Activated CD8-positive, alpha-beta memory T cell treated with anti-CD3 and anti-CD28 coated beads for 36 hours (primary cell): ENCODE results near the gene ANAPC2. TPM values are rescaled to one million over a fixed set of nuclear protein-coding genes. Genes with fewer than 3 reads are reported as not detected.
"Not testable (repeated sequence)": the region's sequence is repeated elsewhere in the genome, so short reads cannot be mapped to it uniquely, and the experiment has no call there.

Experiments used
- CTCF ChIA-PET: fragments of 350-600 bp; sonication (Branson Sonifier 250); formaldehyde crosslinking; loops from one replicate; lab custom pipeline; 2021; ENCODE audit warnings: antibody characterized with exemption; lab: Charles Lee
- POLR2A ChIA-PET: fragments of 350-600 bp; sonication (Branson Sonifier 250); formaldehyde crosslinking; loops from one replicate; lab custom pipeline; 2021; ENCODE audit warnings: antibody characterized with exemption; lab: Charles Lee
- total RNA-seq, 2 experiments: library from RNA; stranded (reverse); gene quantifications; one replicate each; pipeline ENCODE4 v1.2.3, GENCODE V29; 2021

ANAPC2 gene
- total RNA-seq, 2 experiments from 2014 or later, result 49.1 to 51.8 TPM

DNA sequence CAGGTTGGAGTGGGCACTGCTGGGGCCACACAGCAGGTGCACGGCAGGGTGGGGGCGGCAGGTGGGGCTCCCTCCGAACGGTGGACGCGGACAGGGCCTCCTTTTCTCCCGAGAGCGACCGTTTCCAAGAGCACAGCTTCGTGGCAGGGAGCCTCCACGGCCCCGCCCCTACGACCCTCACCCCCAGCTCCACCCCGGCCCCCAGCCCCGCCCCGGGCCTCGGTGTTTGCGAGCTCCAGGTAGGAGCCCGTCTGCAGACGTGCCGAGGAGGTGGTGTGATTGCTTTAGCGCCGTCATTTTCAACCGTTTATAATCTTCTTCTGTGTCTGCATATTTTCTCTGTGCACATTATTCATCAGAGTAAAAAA lies 40.6 kb downstream of the ANAPC2 start:
- ChIA-PET POLR2A (no interaction called here), CTCF (no interaction called here)

DNA sequence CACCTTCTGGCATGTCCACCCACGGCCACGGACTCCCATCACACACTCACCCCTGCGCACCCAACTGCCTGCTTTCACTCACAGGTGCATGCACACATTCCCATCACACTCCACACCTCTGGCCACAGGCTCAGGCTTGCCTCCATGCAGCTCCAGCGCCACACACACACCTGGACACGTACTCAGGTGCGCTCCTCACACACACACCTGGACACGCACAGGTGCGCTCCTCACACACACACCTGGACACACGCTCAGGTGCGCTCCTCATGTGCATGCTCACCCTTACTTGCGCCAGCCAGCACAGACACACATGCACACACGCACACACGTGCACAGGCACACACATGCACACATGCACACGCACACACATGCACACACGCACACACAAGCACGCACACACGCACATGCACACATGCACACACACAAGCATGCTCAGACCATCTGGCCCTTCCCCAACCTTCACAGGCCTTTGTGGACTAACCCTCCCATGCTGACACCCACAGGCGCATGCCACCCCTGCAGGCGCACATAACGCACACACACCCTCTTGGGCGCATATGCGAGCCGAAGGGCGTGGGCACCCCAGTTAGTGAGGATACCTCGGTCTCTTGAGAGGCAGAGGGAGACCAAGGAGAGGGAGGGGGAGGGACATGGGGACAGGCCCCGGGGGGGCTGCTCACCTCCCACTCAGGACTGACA lies 41.1 kb downstream of the ANAPC2 start:
- POLR2A ChIA-PET, result no interaction called here

DNA sequence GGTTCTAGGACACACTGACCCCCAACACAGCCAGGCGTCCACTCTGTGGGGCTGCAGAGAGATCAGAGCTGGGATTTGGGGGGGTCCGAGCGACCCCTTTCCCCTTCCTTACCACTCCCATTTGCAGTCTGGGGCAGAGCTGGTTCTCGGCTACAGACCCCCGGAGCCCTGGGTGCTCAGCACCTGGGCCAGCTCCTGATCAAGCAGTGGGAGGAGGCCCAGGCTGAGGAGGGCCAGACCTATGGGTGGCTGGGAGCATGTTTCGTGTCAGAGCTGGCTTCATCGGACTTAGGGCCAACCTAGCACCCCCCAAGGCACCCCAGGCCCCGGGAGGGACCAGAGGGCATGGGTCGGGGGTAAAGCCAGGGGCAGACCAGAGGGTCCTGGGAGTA lies 41.8 kb downstream of the ANAPC2 start:
- ChIA-PET CTCF (no interaction called here), POLR2A (no interaction called here)

More for the DNA sequence above, 41.1 kb downstream of the ANAPC2 start:
- CTCF ChIA-PET, result no interaction called here

DNA sequence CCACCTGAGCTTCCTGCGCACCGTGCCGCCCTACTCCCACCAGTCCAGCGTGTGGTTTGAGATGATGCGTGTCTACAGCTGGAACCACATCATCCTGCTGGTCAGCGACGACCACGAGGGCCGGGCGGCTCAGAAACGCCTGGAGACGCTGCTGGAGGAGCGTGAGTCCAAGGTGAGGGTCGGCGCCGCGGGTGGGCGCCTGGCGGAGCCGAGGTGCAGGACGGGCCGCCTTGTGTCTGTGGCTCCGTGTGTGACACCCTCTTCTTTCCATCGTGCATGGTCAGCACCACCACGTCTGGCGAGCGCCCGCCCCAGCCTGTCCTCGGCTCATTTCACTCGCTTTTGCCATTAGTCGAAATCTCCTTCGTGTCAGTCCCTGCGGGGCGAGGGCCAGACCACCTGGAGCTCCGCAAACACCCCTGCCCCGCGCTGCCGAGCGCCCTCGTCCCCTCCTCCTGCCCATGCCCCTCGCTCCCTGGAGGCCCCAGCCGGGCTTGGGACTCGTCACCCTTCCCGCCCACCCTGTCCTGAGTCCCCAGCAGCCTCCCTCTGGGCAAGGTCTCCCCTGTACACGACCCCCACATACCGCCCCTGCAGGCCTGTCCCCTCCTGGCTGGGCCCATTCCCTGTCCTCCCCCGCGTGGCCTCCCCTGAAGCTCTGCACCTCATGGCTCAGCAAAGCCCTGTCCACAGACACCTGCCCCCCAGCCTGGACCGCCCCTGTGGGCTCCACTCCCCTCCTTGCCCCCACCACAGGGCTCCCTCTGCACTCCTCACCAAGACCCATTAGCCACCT lies 42.4 kb downstream of the ANAPC2 start:
- POLR2A ChIA-PET, result no interaction called here
- CTCF ChIA-PET, result interaction anchor here (0.6 kb wide), 1 partner anchor 235 kb away, joined by 3 read pairs; no protein-coding TSS in a partner anchor

DNA sequence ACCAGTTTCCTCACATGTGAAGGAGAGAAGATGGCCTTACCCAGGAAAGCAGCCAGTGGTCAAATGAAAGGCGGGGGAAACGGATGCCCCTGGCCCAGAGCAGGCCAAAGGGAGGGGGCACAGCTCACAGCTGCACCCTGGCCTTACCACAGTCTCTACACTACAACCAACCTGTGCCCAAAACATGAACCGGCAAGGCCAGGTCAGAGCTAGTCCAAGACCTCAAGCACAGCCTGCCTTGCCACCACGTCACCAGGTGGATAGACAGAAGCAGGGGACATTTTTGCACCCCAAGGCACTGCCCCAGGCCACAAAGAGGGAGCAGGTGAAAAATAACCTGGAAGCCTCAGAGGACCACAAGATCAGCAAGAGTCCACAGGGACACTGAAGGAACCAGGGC lies 44.9 kb downstream of the ANAPC2 start:
- ChIA-PET CTCF (interaction anchor here (0.8 kb wide), 1 partner anchor 9 kb away, joined by 5 read pairs; no protein-coding TSS in a partner anchor), POLR2A (no interaction called here)

DNA sequence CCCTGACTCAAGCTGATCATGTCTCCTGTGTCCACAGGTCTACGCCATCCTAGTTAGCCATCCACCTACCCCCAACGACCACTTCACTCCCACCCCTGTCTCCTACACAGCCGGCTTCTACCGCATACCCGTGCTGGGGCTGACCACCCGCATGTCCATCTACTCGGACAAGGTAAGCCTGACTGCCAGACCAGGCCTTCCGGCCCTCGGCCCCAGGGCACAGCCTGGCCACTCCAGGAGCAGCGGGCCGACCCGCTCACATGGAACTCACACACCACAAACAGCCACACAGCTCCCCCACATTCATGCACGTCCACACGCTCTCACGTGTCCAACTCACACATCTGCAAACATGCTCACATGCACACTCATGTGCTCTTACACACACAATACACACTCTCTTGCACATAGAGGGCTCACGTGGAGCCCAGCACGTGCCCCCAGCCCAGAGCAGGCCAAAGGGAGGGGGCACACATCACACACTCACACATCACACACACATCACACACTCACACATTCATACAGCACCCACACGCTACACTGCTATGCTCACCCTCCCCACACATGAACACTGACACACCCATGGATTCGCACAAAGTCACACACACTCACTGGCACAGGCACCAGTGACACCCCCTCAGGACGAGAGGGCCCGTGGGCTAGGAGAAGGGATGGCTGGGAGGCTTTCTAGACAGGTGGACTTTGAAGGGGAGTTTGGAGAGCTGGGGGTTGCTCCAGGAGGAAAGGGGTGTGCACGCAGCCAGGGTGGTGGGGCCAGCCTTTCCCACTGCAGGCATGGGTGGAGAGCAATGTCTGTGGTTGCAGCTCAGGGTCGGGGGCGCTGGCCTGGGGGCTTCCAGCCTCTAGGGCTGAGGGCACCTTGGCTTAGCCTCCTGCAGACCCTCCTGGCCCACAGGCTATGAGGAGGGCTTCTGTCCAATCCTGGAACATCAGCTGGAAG lies 46.1 kb downstream of the ANAPC2 start:
- ChIA-PET POLR2A (no interaction called here), CTCF (interaction anchor here (0.8 kb wide), 1 partner anchor 8 kb away, joined by 5 read pairs; no protein-coding TSS in a partner anchor)

DNA sequence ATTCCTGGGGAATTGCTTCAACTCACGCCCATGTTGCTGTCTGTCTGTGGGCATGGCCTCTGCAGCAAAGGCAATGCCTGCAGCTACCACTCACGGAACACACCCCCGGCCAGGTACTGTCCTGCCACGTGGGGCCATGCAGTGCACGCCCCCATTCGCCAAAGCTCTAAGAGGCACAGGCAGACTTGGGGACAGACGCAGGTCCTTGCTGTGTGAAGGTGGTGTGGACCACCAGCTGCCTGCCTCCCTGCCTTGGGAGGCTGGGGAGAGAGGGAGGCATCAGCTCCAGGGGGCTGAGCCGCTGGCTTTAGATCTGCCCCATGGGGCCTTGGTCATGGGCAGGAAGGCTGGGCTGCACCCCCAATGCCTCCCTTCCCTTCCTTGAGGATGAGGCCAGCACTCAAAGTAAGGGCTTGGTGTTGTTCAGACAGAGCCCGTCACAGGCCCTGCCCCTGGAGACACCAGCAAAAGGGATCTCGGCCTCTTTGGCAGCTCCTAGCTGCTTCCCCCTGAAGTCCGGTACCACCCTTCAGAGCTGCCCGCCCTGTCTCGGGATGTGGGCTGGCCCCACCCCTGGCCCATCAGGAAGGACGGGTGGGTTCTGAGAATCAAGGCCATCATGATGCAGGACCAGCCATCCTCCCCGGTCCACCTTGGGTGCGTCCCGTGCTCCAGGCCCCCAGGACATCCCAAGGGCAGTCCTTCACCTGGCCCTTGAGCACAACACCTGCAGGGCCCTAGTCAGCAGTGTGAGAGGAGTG lies 47.1 kb downstream of the ANAPC2 start:
- POLR2A ChIA-PET, result no interaction called here
- CTCF ChIA-PET, result no interaction called here

DNA sequence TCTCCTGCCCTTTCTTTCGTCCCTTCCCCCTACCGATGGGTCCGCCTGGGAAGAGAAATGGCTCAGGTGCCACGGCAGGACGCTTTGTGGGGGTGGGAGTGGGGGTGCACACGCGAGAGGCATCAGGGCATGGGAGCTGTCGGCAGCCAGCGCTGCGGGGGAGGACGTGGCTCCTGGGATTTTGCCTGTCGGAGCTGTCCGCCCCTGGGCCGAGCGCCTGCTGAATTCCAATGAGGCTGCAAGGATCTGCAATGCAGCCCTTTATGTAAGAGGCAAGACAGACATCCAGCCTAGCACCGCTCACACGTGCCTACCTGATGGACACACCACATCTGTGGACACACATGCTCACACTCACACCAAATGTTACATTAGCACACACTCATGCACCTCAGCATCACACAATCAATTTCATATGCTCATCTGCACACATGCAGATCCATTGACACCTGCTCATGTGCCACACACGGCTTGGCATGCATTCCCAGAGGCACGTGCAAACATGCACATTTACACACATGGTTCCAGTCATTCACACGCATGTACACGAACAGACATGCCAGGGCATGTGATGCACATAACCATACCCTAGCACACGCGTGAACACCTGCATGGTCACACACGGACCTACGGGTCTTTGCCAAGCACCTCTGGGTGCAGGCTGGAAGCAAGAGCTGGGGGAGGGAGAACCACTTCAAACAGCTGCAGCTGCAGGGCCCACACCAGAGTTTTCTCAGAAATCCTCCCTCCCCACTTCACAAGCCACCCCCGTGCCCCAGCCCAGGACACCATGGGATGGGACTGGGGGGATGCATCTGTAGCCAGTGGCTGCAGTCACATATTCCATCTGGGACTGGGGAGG lies 48.0 kb downstream of the ANAPC2 start:
- ChIA-PET CTCF (interaction anchor here (1.4 kb wide), 1 partner anchor 49 kb away, joined by 4 read pairs; no protein-coding TSS in a partner anchor), POLR2A (no interaction called here)

DNA sequence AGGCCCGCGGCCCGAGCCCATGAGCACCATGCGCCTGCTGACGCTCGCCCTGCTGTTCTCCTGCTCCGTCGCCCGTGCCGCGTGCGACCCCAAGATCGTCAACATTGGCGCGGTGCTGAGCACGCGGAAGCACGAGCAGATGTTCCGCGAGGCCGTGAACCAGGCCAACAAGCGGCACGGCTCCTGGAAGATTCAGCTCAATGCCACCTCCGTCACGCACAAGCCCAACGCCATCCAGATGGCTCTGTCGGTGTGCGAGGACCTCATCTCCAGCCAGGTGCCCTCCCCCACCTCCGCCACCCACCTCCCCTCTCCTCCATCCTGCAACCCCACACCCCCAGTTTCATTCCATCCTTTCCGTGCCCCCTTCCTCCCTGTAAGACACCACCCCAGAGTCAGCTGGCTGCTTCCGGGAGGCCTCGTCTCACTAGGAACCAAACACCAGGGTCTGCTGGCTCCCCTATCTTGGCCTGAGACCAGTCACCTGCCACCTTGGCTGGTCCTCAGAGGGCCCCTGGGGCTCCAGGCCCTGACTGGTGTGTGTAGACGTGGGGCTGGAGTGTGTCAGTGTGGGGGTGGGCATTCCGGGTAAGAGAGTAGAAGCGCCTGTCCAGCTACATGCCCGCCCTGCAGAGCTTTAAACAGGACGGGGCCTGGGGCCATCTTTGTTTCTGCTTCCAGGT lies 48.8 kb downstream of the ANAPC2 start:
- CTCF ChIA-PET, result interaction anchor here (0.9 to 1.4 kb wide), 2 partner anchors 36 to 50 kb away, joined by 3 to 4 read pairs; no protein-coding TSS in a partner anchor

DNA sequence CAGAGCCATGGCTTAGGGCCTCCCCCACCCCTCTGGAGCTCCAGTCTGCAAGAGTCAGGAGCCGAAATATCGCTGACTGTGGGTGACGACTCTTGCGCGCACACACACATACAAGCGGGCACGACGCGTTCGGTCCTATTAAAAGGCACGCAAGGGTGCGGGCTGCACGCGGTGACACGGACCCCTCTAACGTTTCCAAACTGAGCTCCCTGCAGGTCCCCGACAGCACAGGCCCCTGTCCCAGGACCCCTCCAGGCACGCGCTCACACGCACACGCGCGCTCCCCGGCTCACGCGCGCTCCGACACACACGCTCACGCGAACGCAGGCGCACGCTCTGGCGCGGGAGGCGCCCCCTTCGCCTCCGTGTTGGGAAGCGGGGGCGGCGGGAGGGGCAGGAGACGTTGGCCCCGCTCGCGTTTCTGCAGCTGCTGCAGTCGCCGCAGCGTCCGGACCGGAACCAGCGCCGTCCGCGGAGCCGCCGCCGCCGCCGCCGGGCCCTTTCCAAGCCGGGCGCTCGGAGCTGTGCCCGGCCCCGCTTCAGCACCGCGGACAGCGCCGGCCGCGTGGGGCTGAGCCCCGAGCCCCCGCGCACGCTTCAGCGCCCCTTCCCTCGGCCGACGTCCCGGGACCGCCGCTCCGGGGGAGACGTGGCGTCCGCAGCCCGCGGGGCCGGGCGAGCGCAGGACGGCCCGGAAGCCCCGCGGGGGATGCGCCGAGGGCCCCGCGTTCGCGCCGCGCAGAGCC lies 49.5 kb downstream of the ANAPC2 start, which contains the start of gene GRIN1:
Gene GRIN1, plus strand, starts transcription at position 433 of the 746 bp plus-strand sequence. CDS start 333 bp downstream, outside the sequence.
- CTCF ChIA-PET, result interaction anchor here (0.9 to 1.4 kb wide), 2 partner anchors 37 to 50 kb away, joined by 3 to 4 read pairs; no protein-coding TSS in a partner anchor
- POLR2A ChIA-PET, result no interaction called here

More for the DNA sequence above, 48.8 kb downstream of the ANAPC2 start:
- POLR2A ChIA-PET, result no interaction called here

DNA sequence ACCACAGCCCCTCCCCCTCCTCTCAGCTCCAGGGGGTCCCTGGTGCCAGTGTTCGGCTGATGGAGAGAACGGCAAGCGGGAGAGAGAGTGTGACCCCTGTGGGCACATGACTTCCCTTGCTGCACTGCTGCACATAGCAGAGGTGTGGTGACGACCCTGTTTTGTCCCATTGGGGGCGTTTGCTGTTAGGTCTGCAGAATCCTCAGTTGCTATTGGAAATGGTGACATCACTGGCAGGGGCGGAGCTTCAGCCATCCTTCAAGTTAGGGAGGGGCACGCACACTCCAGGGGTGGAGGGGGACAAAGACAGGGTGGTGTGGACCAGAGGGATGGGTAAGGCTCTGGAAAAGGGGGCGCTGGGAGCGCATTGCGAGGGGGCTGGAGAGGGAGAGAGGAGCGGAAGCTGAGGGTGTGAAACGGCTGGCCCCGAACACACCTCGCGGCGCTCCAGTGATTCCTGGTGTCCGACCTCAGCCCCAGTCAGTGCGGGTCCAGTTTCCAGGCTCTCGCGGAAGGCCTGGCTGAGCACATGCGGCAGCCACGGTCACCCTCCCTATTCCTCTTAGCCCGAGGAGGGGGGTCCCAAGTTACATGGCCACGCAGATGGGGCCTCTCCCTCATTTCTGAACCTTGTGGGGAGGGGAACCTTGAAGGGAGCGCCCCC lies 50.2 kb downstream of the ANAPC2 start:
- POLR2A ChIA-PET, result no interaction called here

DNA sequence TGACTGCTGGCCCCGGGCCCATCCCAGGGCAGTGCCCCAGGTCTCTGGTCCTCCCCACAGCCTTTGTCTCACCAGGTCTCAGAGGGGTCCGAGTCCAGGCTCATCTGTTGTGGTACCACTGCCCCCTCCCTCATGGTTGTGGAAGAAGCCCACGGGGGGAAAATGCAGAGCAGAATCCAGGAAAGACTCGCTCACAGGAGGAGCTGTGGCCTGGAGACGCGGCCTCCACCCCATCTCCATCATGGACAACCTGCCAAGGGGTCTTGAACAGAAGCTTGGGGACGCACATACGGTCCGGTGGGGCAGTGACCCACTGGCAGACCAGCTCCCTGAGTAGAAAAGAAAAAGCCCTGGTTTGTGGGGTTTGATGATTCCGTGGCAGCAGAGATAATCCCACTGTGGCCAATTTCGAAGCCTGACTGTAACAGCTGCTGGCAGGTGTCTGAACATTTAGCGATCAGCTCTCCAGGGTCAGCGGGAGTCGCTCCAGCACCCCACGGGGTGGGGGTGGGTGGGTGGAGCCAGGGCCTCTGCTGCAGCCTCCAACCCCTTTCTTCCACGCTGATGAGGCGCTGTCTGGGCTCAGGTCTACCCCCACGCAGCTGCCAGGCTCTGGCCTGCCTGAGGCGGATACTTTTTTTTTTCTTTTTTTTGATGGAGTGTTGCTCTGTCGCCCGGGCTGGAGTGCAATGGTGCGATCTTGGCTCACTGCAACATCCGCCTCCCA lies 51.3 kb downstream of the ANAPC2 start:
- ChIA-PET POLR2A (no interaction called here), CTCF (interaction anchor here (1.3 kb wide), 1 partner anchor 100 kb away, joined by 3 read pairs; no protein-coding TSS in a partner anchor)

More for the DNA sequence above, 50.2 kb downstream of the ANAPC2 start:
- CTCF ChIA-PET, result no interaction called here

DNA sequence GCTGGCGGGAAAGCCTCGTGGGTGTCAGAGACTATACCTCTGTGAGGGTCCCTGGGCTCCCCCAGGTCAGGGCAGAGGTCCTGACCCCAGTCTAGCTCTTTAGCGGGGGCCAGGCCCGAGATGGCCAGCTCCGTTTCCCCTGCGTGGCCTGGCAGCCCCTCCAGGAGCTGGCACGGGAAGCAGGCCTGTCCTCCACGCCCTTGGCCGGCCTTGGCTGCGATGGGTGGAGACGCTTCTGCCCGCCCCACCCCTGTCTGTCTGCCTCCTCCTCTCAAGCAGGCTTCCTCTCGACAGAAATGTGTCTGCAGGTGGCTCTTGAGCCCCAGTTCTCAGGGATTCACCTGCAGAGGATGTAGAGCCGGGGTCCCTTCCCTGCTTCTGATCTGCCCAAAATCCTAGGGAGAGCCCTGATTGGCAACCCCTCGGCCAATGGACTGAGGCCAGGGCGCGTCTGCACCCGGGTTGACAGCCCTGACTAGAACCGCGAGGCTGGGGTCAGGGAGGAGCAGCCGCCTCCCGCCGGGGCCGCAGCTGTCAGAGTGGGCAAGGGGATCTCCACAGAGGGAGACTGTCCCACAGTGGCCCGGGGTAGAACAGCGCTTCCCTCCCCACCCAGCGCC lies 52.0 kb downstream of the ANAPC2 start:
- ChIA-PET CTCF (interaction anchor here (1.3 kb wide), 1 partner anchor 100 kb away, joined by 3 read pairs; no protein-coding TSS in a partner anchor), POLR2A (no interaction called here)

DNA sequence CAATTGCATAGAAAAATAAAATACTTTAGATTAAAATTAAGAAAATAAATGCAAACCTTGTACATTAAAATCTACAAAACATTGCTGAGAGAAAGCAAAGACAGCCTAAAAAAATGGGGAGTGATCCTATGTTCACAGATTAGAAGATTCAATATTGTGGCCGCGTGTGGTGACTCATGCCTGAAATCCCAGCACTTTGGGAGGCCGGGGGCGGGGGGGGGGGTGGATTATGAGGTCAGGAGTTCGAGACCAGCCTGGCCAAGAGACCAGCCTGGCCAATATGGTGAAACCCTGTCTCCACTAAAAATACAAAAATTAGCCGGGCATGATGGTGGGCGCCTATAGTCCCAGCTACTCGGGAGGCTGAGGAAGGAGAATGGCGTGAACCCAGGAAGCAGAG lies 53.2 kb downstream of the ANAPC2 start:
- POLR2A ChIA-PET, result not testable (repeated sequence)
- CTCF ChIA-PET, result interaction anchor here (1.2 kb wide), 1 partner anchor 8 kb away, joined by 5 read pairs; no protein-coding TSS in a partner anchor
